HG03025 (cell line): ENCODE data around the gene ARPC2.
"Not testable (repeated sequence)": the region's sequence is repeated elsewhere in the genome, so short reads cannot be mapped to it uniquely, and the experiment has no call there.

Experiments used
- ATAC-seq: cut with Tn5 transposase; IDR thresholded peaks from one replicate; pipeline ENCODE4 v1.9.1; 2021; ENCODE audit warnings: mild to moderate bottlenecking, moderate library complexity; ENCODE audit not compliant: unreplicated experiment, low FRiP score

ARPC2 gene

DNA sequence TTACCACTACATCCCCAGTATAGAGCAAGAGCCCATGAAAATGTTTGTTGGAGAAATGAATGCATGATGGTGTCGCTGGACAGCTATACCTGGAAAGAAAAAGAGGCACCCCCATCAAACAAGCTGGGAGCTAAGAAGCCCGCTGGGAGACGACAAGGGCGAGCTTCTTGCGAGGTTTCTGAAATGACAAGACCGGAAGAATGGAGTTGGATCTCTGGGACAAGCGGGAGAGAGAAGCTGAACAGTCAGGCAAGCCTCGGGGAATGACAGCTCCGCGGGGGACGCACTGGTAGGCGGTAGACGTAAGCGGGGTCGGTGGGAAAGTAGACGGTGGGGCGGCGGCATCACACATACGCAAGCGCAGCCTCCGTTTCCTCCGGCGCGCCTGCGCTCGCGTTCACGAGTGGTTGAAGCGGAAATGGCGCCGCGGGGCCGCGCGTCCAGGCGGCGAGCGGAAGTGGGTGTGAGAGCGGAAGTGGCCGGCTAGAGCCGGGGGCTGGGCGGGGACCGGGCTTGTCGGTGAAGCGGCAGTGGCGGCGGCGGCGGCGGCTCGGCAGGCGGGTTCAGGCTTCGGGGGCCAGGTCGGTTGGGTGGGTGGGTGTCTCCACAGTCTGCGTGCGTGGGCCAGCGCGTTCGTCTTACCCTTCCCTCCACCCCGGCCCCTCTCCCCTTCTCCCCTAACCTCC, at the start of gene ARPC2:
Gene ARPC2 (plus strand): TSS at position 516 of the 686 bp plus-strand sequence. CDS start 282 bp downstream, outside the sequence.
- peak; percentile 75 for ATAC-seq

- ATAC-seq, result no peak
Measured at GRCh38 chr2:218168016-218168415, 49.0 kb upstream of the ARPC2 start.

GRCh38 chr2:218168635-218169462, 48.1 kb upstream of the ARPC2 start:
- ATAC-seq, result no peak

DNA sequence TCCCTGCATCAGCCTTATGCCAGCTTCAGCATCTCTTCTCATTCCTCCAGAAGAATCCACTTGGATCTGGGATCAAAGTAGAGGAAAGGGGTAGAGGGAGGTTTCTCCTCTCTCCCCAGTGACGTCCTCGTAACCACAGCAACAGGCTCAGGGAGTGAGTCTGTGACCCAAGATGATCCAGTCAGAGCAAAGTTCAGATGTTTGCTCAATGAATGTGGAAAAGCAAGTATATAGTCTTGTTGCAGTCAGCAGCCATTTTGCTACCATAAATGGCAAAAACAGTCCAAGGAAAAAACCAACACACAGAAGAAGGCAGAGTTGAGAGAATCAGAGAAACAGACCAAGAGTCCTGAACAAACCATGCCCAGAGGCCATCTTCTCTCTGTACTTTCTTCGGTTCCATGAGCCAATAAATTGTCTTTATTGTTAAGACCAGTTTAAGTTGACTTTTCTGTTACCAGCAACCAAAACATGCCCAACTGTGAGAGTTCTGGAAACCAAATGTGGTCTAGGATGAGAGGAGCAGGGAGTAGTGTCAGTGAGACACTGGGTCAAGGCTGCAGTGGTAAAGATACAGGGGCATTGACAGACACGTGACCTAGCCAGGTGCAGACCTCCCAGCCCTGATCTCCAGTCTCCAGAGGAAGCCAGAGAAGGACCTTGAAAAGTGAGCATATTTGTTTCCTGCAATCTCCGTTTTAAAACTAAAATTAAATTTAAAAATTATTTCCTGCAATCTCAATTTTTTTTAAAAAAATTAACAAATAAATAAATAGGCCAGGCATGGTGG, 47.0 kb upstream of the ARPC2 start:
- no peak for ATAC-seq

GRCh38 chr2:218171744-218172143, 45.2 kb upstream of the ARPC2 start:
- ATAC-seq, result not testable (repeated sequence)

GRCh38 chr2:218172845-218173244, 44.1 kb upstream of the ARPC2 start:
- no peak for ATAC-seq

DNA sequence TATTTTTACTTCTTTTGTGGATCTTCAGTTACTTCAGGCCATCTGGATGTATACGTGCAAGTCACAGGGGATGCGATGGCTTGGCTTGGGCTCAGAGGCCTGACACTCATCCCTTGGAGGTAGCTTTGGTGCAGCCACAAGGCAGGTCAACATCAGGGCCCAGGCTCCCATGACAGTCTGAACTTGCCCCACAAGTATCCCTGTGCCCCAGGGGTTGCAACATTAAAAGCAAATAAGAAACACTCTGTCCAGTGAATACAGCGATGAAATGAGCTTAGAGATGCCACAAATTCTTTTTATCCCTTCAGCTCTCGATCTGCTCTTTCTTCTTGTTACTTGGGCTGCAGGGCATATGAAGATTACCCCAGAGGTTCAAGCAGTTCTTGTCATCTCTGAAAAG, 37.2 kb upstream of the ARPC2 start:
- ATAC-seq, result no peak

DNA sequence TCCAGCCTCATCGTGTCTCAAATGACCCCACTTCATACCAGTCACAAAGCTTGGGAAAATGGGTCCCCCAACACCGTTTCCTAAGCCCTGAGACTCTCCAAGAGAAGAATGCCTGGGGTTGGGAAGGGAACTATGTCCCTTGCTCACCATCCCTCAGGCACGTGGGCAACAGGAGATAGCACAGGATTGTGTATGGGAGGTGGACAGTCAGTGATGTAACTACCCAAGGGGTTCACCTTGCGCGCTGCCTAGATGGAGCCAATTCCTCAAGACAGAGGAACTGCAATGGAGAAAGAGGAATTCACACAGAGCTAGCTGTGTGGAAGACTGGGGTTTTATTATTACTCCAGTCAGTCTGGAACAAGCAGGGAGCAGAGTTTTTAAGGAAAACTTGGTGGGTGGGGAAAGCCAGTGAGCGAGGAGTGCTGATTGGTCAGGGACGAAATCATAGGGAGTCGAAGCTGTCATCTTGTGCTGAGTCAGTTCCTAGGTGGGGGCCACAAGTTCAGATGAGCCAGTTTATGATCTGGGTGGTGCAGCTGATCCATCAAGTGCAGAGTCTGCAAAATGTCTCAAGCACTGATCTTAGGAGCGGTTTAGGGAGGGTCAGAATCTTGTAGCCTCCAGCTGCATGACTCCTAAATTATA, 36.4 kb upstream of the ARPC2 start:
- ATAC-seq, result no peak

DNA sequence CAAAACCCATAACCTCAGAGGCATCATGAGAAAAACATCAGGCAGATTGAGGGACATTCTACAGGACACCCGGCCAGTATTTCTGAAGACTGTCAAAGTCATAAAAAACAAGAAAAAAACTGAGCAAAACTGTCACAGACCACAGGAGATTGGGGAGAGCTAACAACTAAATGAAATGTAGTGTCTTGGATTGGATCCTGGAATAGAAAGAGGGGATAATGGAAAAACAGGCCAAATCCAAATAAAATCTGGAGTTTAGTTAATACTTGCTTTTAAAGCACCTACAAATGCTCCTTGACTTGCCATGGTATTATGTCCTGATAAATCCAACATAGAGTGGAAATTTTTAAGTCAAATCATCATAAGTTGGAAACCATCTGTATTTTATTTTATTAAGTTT, 32.7 kb upstream of the ARPC2 start:
- ATAC-seq, result no peak

- no peak for ATAC-seq
Measured at GRCh38 chr2:218186355-218186766, 30.6 kb upstream of the ARPC2 start.

- ATAC-seq, result no peak
Measured at GRCh38 chr2:218186876-218187275, 30.1 kb upstream of the ARPC2 start.

- ATAC-seq, result no peak
Measured at GRCh38 chr2:218187296-218188015, 29.5 kb upstream of the ARPC2 start.

GRCh38 chr2:218188528-218188927, 28.5 kb upstream of the ARPC2 start:
- no peak for ATAC-seq

DNA sequence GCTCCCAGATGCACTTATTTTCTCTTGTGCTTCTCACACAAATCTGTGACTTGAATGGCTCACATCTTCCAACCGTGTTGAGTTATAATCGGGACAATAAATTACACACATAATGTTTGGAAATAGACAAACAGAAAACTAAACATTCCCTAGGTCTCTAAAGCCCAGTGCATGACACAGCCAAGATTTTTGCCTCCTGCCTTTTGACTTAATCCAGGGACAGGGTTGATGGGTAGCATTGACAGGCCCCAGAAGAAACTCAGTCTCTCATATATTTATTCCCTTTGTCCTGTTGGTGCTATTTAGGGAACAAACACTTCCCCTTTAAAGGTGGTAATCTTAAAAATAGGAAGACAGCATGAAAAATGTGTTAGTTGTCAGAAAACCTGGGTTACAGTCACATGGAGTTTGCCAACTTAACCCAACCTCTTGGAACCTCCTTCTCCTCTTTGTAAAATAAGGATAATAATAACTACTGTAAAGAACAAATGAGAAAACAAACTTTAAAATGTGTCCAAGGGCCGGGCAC, 24.0 kb upstream of the ARPC2 start:
- no peak for ATAC-seq

GRCh38 chr2:218193701-218194100, 23.3 kb upstream of the ARPC2 start:
- ATAC-seq, result no peak

- ATAC-seq, result no peak
Measured at GRCh38 chr2:218194880-218195279, 22.1 kb upstream of the ARPC2 start.

DNA sequence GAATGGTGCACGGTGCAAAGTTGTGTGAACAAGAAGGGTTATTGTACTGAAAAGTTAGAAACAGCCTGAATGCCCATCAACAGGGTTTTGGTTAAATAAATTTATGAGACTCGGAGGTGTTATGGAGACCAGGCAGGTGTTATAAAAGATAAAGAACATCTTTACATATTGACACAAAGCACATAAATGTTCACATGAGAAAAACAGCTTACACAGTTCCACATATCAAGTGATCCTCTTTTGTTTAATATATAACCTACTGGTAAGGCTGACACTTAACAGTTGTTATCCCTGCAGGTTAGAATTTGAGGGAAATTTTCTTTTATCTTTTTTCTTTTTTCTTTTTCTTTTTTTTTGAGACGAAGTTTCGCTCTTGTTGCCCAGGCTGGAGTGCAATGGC, 20.0 kb upstream of the ARPC2 start:
- no peak for ATAC-seq

DNA sequence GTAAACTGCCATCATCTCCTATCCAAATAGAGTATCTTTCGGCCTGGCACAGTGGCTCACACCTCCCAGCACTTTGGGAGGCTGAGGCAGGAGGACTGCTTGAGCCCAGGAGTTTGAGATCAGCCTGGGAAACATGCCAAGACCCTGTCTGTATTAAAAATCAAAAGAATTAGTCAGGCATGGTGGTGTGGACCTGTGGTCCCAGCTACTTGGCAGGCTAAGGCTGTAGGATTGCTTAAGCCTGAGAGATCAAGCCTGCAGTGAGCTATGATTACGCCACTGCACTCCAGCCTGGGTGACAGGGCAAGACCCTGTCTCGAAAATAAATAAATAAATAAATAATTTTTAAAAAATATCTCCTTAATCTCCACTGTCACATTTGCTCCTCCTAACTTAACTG, 14.7 kb upstream of the ARPC2 start:
- ATAC-seq, result no peak

DNA sequence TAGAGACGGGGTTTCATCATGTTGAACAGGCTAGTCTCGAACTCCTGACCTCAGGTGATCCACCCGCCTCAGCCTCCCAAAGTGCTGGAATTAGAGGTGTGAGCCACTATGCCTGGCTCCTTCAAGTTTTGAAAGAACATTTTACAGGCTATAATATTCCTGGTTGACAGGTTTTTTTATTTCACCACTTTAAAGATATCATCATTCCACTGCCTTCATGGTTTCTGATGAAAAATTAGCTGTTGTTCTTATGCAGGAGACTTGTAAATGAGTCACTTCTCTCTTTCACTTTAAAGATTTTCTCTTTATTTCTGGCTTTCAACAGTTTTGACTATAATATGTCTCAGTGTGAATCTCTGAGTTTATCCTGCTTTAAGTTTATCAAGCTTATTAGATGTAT, 7.9 kb upstream of the ARPC2 start:
- no peak for ATAC-seq

- ATAC-seq, result no peak
Measured at GRCh38 chr2:218214116-218214515, 2.9 kb upstream of the ARPC2 start.
